Coronary artery (tissue), 2 donors: ENCODE measurements around the gene SS18L1.
A peak's percentile ranks its signal among the peaks of the same experiment; 100 is the strongest.

Source experiments
- DNase-seq: peaks from one replicate; pipeline ENCODE4 v3.0.0-alpha.2; 2017; ENCODE audit warnings: low spot score
- H3K27ac ChIP-seq, 2 donors: fragments of 200-600 bp; sonication (generic); one replicate each; pipeline ENCODE4 v1.5.1; 2016 to 2019
- H3K4me3 ChIP-seq: fragments of 200-600 bp; sonication (generic); 2 replicates; pipeline ENCODE4 v1.5.1; 2016; ENCODE audit warnings: mild to moderate bottlenecking, moderate library complexity
- TF ChIP-seq, protein P1 (sequence below): fragments of 200-600 bp; sonication (generic); IDR thresholded peaks from one replicate; pipeline ENCODE4 v1.5.1; 2019; ENCODE audit warnings: antibody characterized with exemption

Gene SS18L1

GRCh38 chr20:62143081-62143956, at the start of gene SS18L1, which contains the start of gene PSMA7:
SS18L1 (plus strand) TSS chr20:62143769; CDS start chr20:62143821, 52 bp downstream.
PSMA7 (minus strand) TSS chr20:62143394; CDS start chr20:62143303, 91 bp downstream.
- peak; percentile 90 for DNase-seq
- peak within 1 kb of the TSS; percentile 91 for H3K4me3 ChIP-seq

GRCh38 chr20:62096421-62097380, 46.9 kb upstream of the SS18L1 start:
- H3K4me3 ChIP-seq, result no peak overlapping the region
- H3K27ac ChIP-seq, result no peak overlapping the region
- no peak for DNase-seq
- TF ChIP-seq, protein P1, sequence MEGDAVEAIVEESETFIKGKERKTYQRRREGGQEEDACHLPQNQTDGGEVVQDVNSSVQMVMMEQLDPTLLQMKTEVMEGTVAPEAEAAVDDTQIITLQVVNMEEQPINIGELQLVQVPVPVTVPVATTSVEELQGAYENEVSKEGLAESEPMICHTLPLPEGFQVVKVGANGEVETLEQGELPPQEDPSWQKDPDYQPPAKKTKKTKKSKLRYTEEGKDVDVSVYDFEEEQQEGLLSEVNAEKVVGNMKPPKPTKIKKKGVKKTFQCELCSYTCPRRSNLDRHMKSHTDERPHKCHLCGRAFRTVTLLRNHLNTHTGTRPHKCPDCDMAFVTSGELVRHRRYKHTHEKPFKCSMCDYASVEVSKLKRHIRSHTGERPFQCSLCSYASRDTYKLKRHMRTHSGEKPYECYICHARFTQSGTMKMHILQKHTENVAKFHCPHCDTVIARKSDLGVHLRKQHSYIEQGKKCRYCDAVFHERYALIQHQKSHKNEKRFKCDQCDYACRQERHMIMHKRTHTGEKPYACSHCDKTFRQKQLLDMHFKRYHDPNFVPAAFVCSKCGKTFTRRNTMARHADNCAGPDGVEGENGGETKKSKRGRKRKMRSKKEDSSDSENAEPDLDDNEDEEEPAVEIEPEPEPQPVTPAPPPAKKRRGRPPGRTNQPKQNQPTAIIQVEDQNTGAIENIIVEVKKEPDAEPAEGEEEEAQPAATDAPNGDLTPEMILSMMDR, result no peak

More at GRCh38 chr20:62143081-62143956, at the start of gene SS18L1, which contains the start of gene PSMA7:
- TF ChIP-seq, protein P1, result no peak
- H3K27ac ChIP-seq, result peak within 1 kb of the TSS; percentile 77 to 98

- Histone ChIP-seq H3K27ac (no peak overlapping the region), H3K4me3 (no peak overlapping the region)
- DNase-seq, result no peak
- TF ChIP-seq, protein P1, result no peak
Measured at GRCh38 chr20:62097881-62098407, 45.6 kb upstream of the SS18L1 start.

- Histone ChIP-seq H3K27ac (no peak overlapping the region), H3K4me3 (no peak overlapping the region)
- no peak for DNase-seq
- TF ChIP-seq, protein P1, result no peak
Measured at GRCh38 chr20:62101078-62101477, 42.5 kb upstream of the SS18L1 start.

GRCh38 chr20:62103508-62104233, 39.9 kb upstream of the SS18L1 start:
- Histone ChIP-seq H3K4me3 (no peak overlapping the region), H3K27ac (no peak overlapping the region)
- DNase-seq, result no peak
- TF ChIP-seq, protein P1, result no peak

- Histone ChIP-seq H3K4me3 (no peak overlapping the region), H3K27ac (no peak overlapping the region)
- DNase-seq, result no peak
- TF ChIP-seq, protein P1, result no peak
Measured at GRCh38 chr20:62104234-62104789, 39.3 kb upstream of the SS18L1 start.
